ENCODE results near the gene PARD6A. TPM values are rescaled to one million over a fixed set of nuclear protein-coding genes. Genes with fewer than 3 reads are reported as not detected.

PARD6A gene
- total and polyA plus RNA-seq, 2 of the 13 experiments (the other 11 are each of a cell fraction or from before 2014, with no cell fraction given): 3.5 to 4.3 TPM

- TF ChIP-seq, protein P1, sequence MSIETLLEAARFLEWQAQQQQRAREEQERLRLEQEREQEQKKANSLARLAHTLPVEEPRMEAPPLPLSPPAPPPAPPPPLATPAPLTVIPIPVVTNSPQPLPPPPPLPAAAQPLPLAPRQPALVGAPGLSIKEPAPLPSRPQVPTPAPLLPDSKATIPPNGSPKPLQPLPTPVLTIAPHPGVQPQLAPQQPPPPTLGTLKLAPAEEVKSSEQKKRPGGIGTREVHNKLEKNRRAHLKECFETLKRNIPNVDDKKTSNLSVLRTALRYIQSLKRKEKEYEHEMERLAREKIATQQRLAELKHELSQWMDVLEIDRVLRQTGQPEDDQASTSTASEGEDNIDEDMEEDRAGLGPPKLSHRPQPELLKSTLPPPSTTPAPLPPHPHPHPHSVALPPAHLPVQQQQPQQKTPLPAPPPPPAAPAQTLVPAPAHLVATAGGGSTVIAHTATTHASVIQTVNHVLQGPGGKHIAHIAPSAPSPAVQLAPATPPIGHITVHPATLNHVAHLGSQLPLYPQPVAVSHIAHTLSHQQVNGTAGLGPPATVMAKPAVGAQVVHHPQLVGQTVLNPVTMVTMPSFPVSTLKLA (IDR thresholded peaks at IDR 0.05): no peak
- TF ChIP-seq MTERF4 (CRISPR knock-in tag; IDR thresholded peaks at IDR 0.05) (peak; percentile 59), GTF2F1 (IDR thresholded peaks at IDR 0.05; ENCODE audit: low read length) (no peak), SP1 (IDR thresholded peaks at IDR 0.05) (no peak), SP1 (CRISPR knock-in tag; IDR thresholded peaks at IDR 0.05) (no peak; the same call in 1 of the 2 replicates), ZSCAN31 (CRISPR knock-in tag; IDR thresholded peaks at IDR 0.05; ENCODE audit: low read depth) (no peak; the same call in 1 of the 2 replicates), ZNF556 (CRISPR knock-in tag; IDR thresholded peaks at IDR 0.05; ENCODE audit: borderline replicate concordance) (no peak), SALL1 (CRISPR knock-in tag; IDR thresholded peaks at IDR 0.05) (peak; percentile 66), BRF2 (CRISPR knock-in tag; IDR thresholded peaks at IDR 0.05) (no peak), ETS1 (CRISPR knock-in tag; IDR thresholded peaks at IDR 0.05) (no peak), PHB2 (IDR thresholded peaks at IDR 0.05; ENCODE audit: partially characterized antibody) (no peak), PITX1 (CRISPR knock-in tag; IDR thresholded peaks at IDR 0.05) (no peak), PTBP1 (IDR thresholded peaks at IDR 0.05; ENCODE audit: low read depth, low read length, poor library complexity, severe bottlenecking) (no peak), AKAP8 (CRISPR knock-in tag; IDR thresholded peaks at IDR 0.05) (peak; percentile 62; the same call in 1 of the 2 replicates), ZBTB38 (CRISPR knock-in tag; IDR thresholded peaks at IDR 0.05) (peak; percentile 63), HMG20B (CRISPR knock-in tag; conservative IDR thresholded peaks at IDR 0.05) (no peak), TSC22D2 (CRISPR knock-in tag; IDR thresholded peaks at IDR 0.05; ENCODE audit: borderline replicate concordance) (0 out of 2 replicates have a peak, but pooled peaks have one; percentile 25), NR2C2 (CRISPR knock-in tag; IDR thresholded peaks at IDR 0.05; ENCODE audit: borderline replicate concordance) (peak; percentile 100), ZNF749 (CRISPR knock-in tag; IDR thresholded peaks at IDR 0.05; ENCODE audit: borderline replicate concordance) (0 out of 2 replicates have a peak, but pooled peaks have one; percentile 11)
- TF ChIP-seq, protein P2, sequence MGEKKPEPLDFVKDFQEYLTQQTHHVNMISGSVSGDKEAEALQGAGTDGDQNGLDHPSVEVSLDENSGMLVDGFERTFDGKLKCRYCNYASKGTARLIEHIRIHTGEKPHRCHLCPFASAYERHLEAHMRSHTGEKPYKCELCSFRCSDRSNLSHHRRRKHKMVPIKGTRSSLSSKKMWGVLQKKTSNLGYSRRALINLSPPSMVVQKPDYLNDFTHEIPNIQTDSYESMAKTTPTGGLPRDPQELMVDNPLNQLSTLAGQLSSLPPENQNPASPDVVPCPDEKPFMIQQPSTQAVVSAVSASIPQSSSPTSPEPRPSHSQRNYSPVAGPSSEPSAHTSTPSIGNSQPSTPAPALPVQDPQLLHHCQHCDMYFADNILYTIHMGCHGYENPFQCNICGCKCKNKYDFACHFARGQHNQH (CRISPR knock-in tag; IDR thresholded peaks at IDR 0.05): peak; percentile 16; the same call in 1 of the 2 replicates
- TF ChIP-seq, protein P3, sequence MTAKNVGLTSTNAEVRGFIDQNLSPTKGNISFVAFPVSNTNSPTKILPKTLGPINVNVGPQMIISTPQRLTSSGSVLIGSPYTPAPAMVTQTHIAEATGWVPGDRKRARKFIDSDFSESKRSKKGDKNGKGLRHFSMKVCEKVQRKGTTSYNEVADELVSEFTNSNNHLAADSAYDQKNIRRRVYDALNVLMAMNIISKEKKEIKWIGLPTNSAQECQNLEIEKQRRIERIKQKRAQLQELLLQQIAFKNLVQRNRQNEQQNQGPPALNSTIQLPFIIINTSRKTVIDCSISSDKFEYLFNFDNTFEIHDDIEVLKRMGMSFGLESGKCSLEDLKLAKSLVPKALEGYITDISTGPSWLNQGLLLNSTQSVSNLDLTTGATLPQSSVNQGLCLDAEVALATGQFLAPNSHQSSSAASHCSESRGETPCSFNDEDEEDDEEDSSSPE (CRISPR knock-in tag; IDR thresholded peaks at IDR 0.05): peak; percentile 66
Observed at GRCh38 chr16:67666559-67667452, 6.0 kb downstream of the PARD6A start, which contains the start of the genes C16orf86 and ENKD1 (continued).

All from HepG2 (cell line).